Limb (tissue), 2 donors: ENCODE measurements around the gene CCDC74A.
"Not testable (repeated sequence)": the region's sequence is repeated elsewhere in the genome, so short reads cannot be mapped to it uniquely, and the experiment has no call there.

Experiments
- DNase-seq, 2 donors: peaks; one replicate each; pipeline ENCODE4 v3.0.0-alpha.2; 2016; ENCODE audit errors: extremely low spot score in 2 of 2

The CCDC74A gene

GRCh38 chr2:131556998-131557397 lies 29.3 kb downstream of the CCDC74A start:
- DNase-seq: no peak

GRCh38 chr2:131557558-131558321 lies 30.1 kb downstream of the CCDC74A start:
- DNase-seq: no peak

GRCh38 chr2:131566371-131566770 lies 38.7 kb downstream of the CCDC74A start:
- no peak for DNase-seq

- DNase-seq: no peak
Measured at GRCh38 chr2:131567891-131568290, 40.2 kb downstream of the CCDC74A start.

GRCh38 chr2:131568401-131568800 lies 40.7 kb downstream of the CCDC74A start:
- not testable (repeated sequence) for DNase-seq

- no peak for DNase-seq
Measured at GRCh38 chr2:131572175-131572574, 44.5 kb downstream of the CCDC74A start.

GRCh38 chr2:131577812-131578211 lies 50.1 kb downstream of the CCDC74A start:
- no peak for DNase-seq

- no peak for DNase-seq
Measured at GRCh38 chr2:131580187-131580586, 52.5 kb downstream of the CCDC74A start.
